SK-N-SH (cell line): ENCODE measurements around the gene ILDR1. TPM values are rescaled to one million over a fixed set of nuclear protein-coding genes. Genes with fewer than 3 reads are reported as not detected.

ENCODE experiments used
- CTCF ChIA-PET: fragments of 300-600, 350-600 bp; formaldehyde crosslinking; extraction: SDS; loops from one replicate; lab custom pipeline; 2021; lab: Yijun Ruan, JAX
- POLR2A ChIA-PET: fragments of 350-600 bp; sonication (Branson Sonifier 250); formaldehyde crosslinking; extraction: SDS; loops from one replicate; lab custom pipeline; 2020; ENCODE audit warnings: antibody characterized with exemption, inconsistent platforms; lab: Yijun Ruan, JAX
- DNase-seq: peaks from one replicate; pipeline ENCODE4 v3.0.0; 2012
- H2AFZ ChIP-seq: fragments of 200-600 bp; sonication (generic); 2 replicates; pipeline ENCODE4 v1.8.1; 2016; ENCODE audit warnings: antibody characterized with exemption, mild to moderate bottlenecking, low read depth
- H3F3A ChIP-seq: fragments of 200-600 bp; sonication (generic); replicated peaks from 2 replicates; pipeline ENCODE3; 2016; ENCODE audit warnings: antibody characterized with exemption, mild to moderate bottlenecking; ENCODE audit not compliant: insufficient read depth
- H3K27ac ChIP-seq, 2 experiments: fragments of 200-500 bp in 1 of 2; fragments of 200-600 bp in 1 of 2; sonication (Bioruptor generic) in 1 of 2; sonication (generic), shearing (Covaris generic) in 1 of 2; 2 replicates each; pipeline versions ENCODE4 v1.5.1 to v1.6.1; 2014 to 2016; ENCODE audit warnings: low read depth in 2 of 2, inconsistent platforms in 1 of 2, low read length in 1 of 2, mild to moderate bottlenecking in 1 of 2, mixed read lengths in 1 of 2
- H3K27me3 ChIP-seq: fragments of 200-600 bp; sonication (generic), shearing (Covaris generic); 2 replicates; pipeline ENCODE4 v1.6.1; 2016; ENCODE audit warnings: mixed run types; ENCODE audit not compliant: insufficient read depth
- H3K36me3 ChIP-seq, 2 experiments: fragments of 200-500 bp in 1 of 2; fragments of 200-600 bp in 1 of 2; sonication (Bioruptor generic) in 1 of 2; sonication (generic) in 1 of 2; replicated peaks in 1 of 2; 2 replicates each; pipeline versions ENCODE3 to v1.5.1; 2014 to 2016; ENCODE audit warnings: low read length in 1 of 2, mild to moderate bottlenecking in 1 of 2; ENCODE audit not compliant: insufficient read depth in 2 of 2, control insufficient read depth in 1 of 2
- H3K4me1 ChIP-seq, 2 experiments: fragments of 200-500 bp in 1 of 2; fragments of 200-600 bp in 1 of 2; sonication (Bioruptor generic) in 1 of 2; sonication (generic), shearing (Covaris generic) in 1 of 2; 2 replicates each; pipeline versions ENCODE4 v1.5.1 to v1.6.1; 2014 to 2016; ENCODE audit warnings: low read depth in 1 of 2, low read length in 1 of 2, mixed run types in 1 of 2; ENCODE audit not compliant: insufficient read depth in 2 of 2, control insufficient read depth in 1 of 2
- H3K4me2 ChIP-seq: fragments of 200-600 bp; sonication (generic), shearing (Covaris generic); 2 replicates; pipeline ENCODE4 v1.6.1; 2017; ENCODE audit warnings: mixed run types
- H3K4me3 ChIP-seq, 2 experiments: fragments of 200-500 bp in 1 of 2; fragments of 200-600 bp in 1 of 2; sonication (Bioruptor generic) in 1 of 2; sonication (generic), shearing (Covaris generic) in 1 of 2; 2 replicates each; pipeline versions ENCODE4 v1.5.1 to v1.8.1; 2014 to 2016; ENCODE audit warnings: low read depth in 2 of 2, inconsistent platforms in 1 of 2, low read length in 1 of 2, mild to moderate bottlenecking in 1 of 2, mixed read lengths in 1 of 2, moderate library complexity in 1 of 2
- H3K79me2 ChIP-seq: fragments of 200-600 bp; sonication (generic); 2 replicates; pipeline ENCODE4 v1.8.1; 2017; ENCODE audit warnings: mild to moderate bottlenecking; ENCODE audit not compliant: insufficient read depth
- H3K9ac ChIP-seq: fragments of 200-600 bp; sonication (generic); 2 replicates; pipeline ENCODE4 v1.6.1; 2017; ENCODE audit warnings: mixed run types
- H3K9me2 ChIP-seq: fragments of 200-600 bp; sonication (generic); 2 replicates; pipeline ENCODE4 v1.6.1; 2017; ENCODE audit warnings: mixed run types
- H3K9me3 ChIP-seq: fragments of 200-600 bp; sonication (generic); 2 replicates; pipeline ENCODE4 v1.6.1; 2017; ENCODE audit warnings: mixed run types, mild to moderate bottlenecking, moderate library complexity
- H4K20me1 ChIP-seq: fragments of 200-600 bp; sonication (generic); 2 replicates; pipeline ENCODE4 v1.6.1; 2017; ENCODE audit warnings: mild to moderate bottlenecking, mixed run types; ENCODE audit not compliant: insufficient read depth
- ELF1 ChIP-seq: IDR thresholded peaks from 2 replicates; pipeline ENCODE4 v1.4.0; 2012
- EP300 ChIP-seq, 2 experiments: IDR thresholded peaks; 2 replicates each; pipeline versions ENCODE4 v1.4.0 to v1.6.1; 2012; ENCODE audit warnings: borderline replicate concordance in 1 of 2, low read depth in 1 of 2, low read length in 1 of 2
- FOSL2 ChIP-seq: IDR thresholded peaks from 2 replicates; pipeline ENCODE4 v1.4.0; 2012; ENCODE audit warnings: low read depth, mild to moderate bottlenecking, moderate library complexity, borderline replicate concordance
- FOXM1 ChIP-seq: IDR thresholded peaks from 2 replicates; pipeline ENCODE4 v1.4.0; 2012; ENCODE audit warnings: low read depth, mild to moderate bottlenecking
- GABPA ChIP-seq: IDR thresholded peaks from 2 replicates; pipeline ENCODE4 v1.4.0; 2012; ENCODE audit warnings: low read depth, mild to moderate bottlenecking
- GATA2 ChIP-seq: sonication (generic); formaldehyde crosslinking; IDR thresholded peaks from 2 replicates; pipeline ENCODE4 v1.5.0; 2020; ENCODE audit warnings: mild to moderate bottlenecking, missing genetic modification reagents
- JUND ChIP-seq: IDR thresholded peaks from 2 replicates; pipeline ENCODE4 v1.4.0; 2012
- NRF1 ChIP-seq: IDR thresholded peaks from 2 replicates; pipeline ENCODE4 v1.6.1; 2012; ENCODE audit warnings: low read depth, mild to moderate bottlenecking, low read length
- RAD21 ChIP-seq: IDR thresholded peaks from 2 replicates; pipeline ENCODE4 v1.6.1; 2012; ENCODE audit warnings: mild to moderate bottlenecking, low read length
- RCOR1 ChIP-seq: fragments of 150-350 bp; IDR thresholded peaks from 2 replicates; pipeline ENCODE4 v1.6.1; 2017; ENCODE audit warnings: antibody characterized with exemption, low read length
- RXRA ChIP-seq: IDR thresholded peaks from 2 replicates; pipeline ENCODE4 v1.4.0; 2012; ENCODE audit warnings: low read depth, mild to moderate bottlenecking, borderline replicate concordance
- YY1 ChIP-seq: IDR thresholded peaks from 2 replicates; pipeline ENCODE4 v1.4.0; 2012; ENCODE audit warnings: low read depth, mild to moderate bottlenecking
- WGBS: methylation state at CpG from one replicate; pipeline ENCODE4 v1.1.6; 2017; ENCODE audit warnings: low lambda C conversion rate; 5-methylcytosine and 5-hydroxymethylcytosine counted together
- polyA plus RNA-seq, 3 experiments: library from polyadenylated mRNA; depleted of rRNA; stranded (reverse); fragments of >200 nt; gene quantifications; 2 replicates each; pipeline ENCODE4 v1.2.3, GENCODE V29; 2012
- TF ChIP-seq, protein P1 (sequence below): IDR thresholded peaks from 2 replicates; pipeline ENCODE4 v1.4.0; 2012; ENCODE audit warnings: low read depth
- TF ChIP-seq, protein P2 (sequence below): fragments of 150-350 bp; IDR thresholded peaks from 2 replicates; pipeline ENCODE4 v1.6.1; 2017; ENCODE audit warnings: antibody characterized with exemption, low read length, low read depth, borderline replicate concordance
- TF ChIP-seq, protein P3 (sequence below): IDR thresholded peaks from 2 replicates; pipeline ENCODE4 v1.4.0; 2012; ENCODE audit warnings: low read depth, borderline replicate concordance
- TF ChIP-seq, protein P4 (sequence below): fragments of 150-350 bp; IDR thresholded peaks from 2 replicates; pipeline ENCODE4 v1.6.1; 2016; ENCODE audit warnings: mild to moderate bottlenecking, low read depth, low read length

Gene ILDR1
- polyA plus RNA-seq, 1 of the 3 experiments (the other 2 are of a cell fraction), result 0.02 TPM

DNA sequence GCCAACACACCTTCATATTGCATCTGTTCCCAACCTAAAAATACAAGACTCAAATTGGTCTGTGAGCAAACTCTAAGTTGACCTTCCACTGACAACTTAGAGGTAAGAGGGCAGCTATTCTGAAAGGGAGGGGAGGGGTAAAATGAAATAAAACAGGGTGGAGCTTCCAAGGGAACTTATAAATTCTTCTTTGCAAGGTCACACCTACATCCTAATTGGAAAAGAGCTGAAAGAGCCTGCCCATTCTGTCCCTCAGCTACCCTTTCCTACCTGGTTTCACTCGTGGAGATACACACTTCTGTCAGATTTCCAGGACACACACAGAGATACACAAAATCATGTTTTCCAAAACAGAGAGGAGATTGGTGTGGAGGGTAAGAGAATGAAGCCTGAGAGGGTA lies 1.0 kb downstream of the ILDR1 start:
- no peaks in the 10 kb centered on the region for H3K36me3 ChIP-seq
- no peaks in the 10 kb centered on the region for H3K9me3 ChIP-seq
- no peak overlapping the region for H2AFZ ChIP-seq
- WGBS, result 0% methylated on average over 1 of the region's 1 CpG
- no peaks in the 10 kb centered on the region for H4K20me1 ChIP-seq
- TF ChIP-seq NRF1 (no peak), FOSL2 (no peak), JUND (no peak), YY1 (no peak), RXRA (no peak), RCOR1 (no peak), FOXM1 (no peak), GATA2 (CRISPR knock-in tag) (no peak), ELF1 (no peak)
- TF ChIP-seq, protein P1, sequence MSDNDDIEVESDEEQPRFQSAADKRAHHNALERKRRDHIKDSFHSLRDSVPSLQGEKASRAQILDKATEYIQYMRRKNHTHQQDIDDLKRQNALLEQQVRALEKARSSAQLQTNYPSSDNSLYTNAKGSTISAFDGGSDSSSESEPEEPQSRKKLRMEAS, result no peak
- TF ChIP-seq, protein P2, sequence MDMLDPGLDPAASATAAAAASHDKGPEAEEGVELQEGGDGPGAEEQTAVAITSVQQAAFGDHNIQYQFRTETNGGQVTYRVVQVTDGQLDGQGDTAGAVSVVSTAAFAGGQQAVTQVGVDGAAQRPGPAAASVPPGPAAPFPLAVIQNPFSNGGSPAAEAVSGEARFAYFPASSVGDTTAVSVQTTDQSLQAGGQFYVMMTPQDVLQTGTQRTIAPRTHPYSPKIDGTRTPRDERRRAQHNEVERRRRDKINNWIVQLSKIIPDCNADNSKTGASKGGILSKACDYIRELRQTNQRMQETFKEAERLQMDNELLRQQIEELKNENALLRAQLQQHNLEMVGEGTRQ, result no peak
- DNase-seq, result no peak
- no peaks in the 10 kb centered on the region for H3K79me2 ChIP-seq
- H3K4me2 ChIP-seq, result no peak overlapping the region
- ChIA-PET POLR2A (no interaction called here), CTCF (no interaction called here)
- no peak overlapping the region for H3K4me3 ChIP-seq
- H3K9ac ChIP-seq, result no peak overlapping the region
- no peaks in the 10 kb centered on the region for H3F3A ChIP-seq
- no peaks in the 10 kb centered on the region for H3K9me2 ChIP-seq
- no peaks in the 10 kb centered on the region; a peak in 1 of 4 replicates for H3K4me1 ChIP-seq
- no peak overlapping the region for H3K27ac ChIP-seq
- no peaks in the 10 kb centered on the region for H3K27me3 ChIP-seq

DNA sequence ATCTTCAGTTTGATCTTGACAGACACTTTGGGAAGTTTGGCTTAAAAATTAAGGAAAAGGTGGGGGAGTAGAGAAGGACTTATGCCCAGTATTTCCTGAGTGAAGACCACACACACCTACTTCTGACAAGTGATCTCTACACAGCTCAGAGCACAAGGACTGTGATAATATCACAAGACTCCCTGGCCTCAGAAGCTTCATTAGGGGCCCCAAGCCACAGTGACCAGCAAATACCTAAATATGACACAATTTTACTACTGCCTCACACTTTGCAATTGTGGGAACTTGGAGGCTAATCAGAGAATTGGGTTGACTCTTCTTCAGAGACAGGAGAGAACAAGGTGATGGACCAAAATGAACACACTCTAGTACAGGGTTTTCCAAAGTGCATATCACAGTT lies 2.6 kb downstream of the ILDR1 start:
- H3K36me3 ChIP-seq, result no peaks in the 10 kb centered on the region
- DNase-seq, result no peak
- no peak overlapping the region for H3K4me2 ChIP-seq
- H3K27me3 ChIP-seq, result peaks cover 3% of the 10 kb centered on the region; the same call in 1 of the 2 replicates
- H3F3A ChIP-seq, result no peaks in the 10 kb centered on the region
- no peak overlapping the region for H3K9ac ChIP-seq
- H2AFZ ChIP-seq, result no peak overlapping the region
- POLR2A ChIA-PET, result no interaction called here
- TF ChIP-seq EP300 (IDR thresholded peaks at IDR 0.05; ENCODE audit: borderline replicate concordance in 1 of 2, low read depth in 1 of 2, low read length in 1 of 2), result no peak
- TF ChIP-seq JUND, result no peak
- TF ChIP-seq RXRA, result no peak
- no peak for TF ChIP-seq RAD21
- TF ChIP-seq, protein P2, result no peak
- TF ChIP-seq, protein P3, sequence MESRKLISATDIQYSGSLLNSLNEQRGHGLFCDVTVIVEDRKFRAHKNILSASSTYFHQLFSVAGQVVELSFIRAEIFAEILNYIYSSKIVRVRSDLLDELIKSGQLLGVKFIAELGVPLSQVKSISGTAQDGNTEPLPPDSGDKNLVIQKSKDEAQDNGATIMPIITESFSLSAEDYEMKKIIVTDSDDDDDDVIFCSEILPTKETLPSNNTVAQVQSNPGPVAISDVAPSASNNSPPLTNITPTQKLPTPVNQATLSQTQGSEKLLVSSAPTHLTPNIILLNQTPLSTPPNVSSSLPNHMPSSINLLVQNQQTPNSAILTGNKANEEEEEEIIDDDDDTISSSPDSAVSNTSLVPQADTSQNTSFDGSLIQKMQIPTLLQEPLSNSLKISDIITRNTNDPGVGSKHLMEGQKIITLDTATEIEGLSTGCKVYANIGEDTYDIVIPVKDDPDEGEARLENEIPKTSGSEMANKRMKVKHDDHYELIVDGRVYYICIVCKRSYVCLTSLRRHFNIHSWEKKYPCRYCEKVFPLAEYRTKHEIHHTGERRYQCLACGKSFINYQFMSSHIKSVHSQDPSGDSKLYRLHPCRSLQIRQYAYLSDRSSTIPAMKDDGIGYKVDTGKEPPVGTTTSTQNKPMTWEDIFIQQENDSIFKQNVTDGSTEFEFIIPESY, result no peak
- TF ChIP-seq, protein P4, sequence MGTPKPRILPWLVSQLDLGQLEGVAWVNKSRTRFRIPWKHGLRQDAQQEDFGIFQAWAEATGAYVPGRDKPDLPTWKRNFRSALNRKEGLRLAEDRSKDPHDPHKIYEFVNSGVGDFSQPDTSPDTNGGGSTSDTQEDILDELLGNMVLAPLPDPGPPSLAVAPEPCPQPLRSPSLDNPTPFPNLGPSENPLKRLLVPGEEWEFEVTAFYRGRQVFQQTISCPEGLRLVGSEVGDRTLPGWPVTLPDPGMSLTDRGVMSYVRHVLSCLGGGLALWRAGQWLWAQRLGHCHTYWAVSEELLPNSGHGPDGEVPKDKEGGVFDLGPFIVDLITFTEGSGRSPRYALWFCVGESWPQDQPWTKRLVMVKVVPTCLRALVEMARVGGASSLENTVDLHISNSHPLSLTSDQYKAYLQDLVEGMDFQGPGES, result no peak
- no peak for TF ChIP-seq GABPA
- no peak for TF ChIP-seq FOXM1
- no peak for TF ChIP-seq FOSL2
- no peaks in the 10 kb centered on the region for H3K9me3 ChIP-seq
- no peaks in the 10 kb centered on the region for H3K79me2 ChIP-seq
- H3K27ac ChIP-seq, result no peak overlapping the region
- no peaks in the 10 kb centered on the region for H4K20me1 ChIP-seq
- CTCF ChIA-PET, result interaction anchor here (2.0 kb wide), 1 partner anchor 24 kb away, joined by 5 read pairs; no protein-coding TSS in a partner anchor
- H3K4me1 ChIP-seq, result no peaks in the 10 kb centered on the region; a peak in 1 of 4 replicates
- no peak overlapping the region for H3K4me3 ChIP-seq
- no peaks in the 10 kb centered on the region for H3K9me2 ChIP-seq
